Dedifferentiated amniotic fluid mesenchymal stem cell (primary cell): Measurements from ENCODE around the gene SGPP2.
"Not testable (repeated sequence)": the region's sequence is repeated elsewhere in the genome, so short reads cannot be mapped to it uniquely, and the experiment has no call there.

Experiments used
- DNase-seq: peaks from one replicate; pipeline ENCODE4 v3.0.0-alpha.2; 2016; ENCODE audit errors: extremely low spot score

Gene SGPP2

DNA sequence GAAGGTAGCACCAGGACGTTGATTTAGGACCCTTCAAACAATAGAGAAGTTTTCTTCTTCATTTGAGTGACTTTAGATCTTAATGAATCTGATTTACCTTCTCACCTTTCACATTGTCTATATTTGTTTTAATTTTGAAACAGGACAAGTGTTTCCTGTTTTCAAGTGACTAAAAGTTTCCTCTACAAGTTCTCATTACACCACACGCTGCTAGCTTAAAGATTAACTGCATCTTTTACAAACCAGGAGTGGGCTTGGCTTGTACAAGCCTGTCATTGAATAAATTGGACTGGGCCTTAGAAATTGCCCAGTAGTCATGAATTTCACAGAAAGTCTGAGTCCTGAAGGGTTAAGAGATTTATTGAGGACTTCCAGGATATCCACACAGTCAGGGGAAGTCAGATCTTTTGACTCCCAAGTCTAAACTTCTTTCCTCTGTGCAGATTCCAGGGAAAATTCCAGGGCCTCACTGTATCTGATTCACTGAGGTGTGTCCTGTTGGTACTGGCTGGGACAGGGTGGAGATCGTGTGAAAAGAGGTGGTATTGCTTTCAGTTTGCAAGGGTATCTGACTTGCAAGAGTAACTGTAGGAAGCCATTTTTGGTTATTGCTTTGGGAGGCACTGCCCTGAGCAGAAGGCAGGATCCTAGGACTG lies 3.4 kb downstream of the SGPP2 start:
- DNase-seq, result no peak

DNA sequence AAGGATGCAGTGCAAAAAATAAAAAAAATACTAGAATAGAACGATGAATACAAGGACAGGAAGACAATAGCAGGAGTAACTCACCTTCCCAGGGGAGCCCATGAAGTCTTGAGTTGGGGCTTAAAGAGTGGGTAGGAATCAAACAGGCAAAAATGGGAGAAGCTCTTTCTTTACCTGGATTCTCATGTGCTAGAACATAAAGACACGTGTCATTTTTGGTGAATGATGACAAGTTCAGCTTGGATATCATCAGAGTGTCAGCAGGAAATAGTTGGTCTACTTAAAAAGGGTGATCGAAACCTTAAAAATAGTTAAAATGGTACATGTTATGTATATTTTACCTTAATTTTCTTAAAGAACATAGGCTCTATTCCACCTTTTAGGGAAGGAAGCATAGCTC lies 5.7 kb downstream of the SGPP2 start:
- no peak for DNase-seq

- DNase-seq, result no peak
These were observed 6.3 kb downstream of the SGPP2 start for GRCh38 chr2:222430681-222431080.

GRCh38 chr2:222431869-222432268 lies 7.5 kb downstream of the SGPP2 start:
- no peak for DNase-seq

- no peak for DNase-seq
These were observed 9.2 kb downstream of the SGPP2 start for GRCh38 chr2:222433332-222434173.

- no peak for DNase-seq
These were observed 9.9 kb downstream of the SGPP2 start for GRCh38 chr2:222434204-222434603.

DNA sequence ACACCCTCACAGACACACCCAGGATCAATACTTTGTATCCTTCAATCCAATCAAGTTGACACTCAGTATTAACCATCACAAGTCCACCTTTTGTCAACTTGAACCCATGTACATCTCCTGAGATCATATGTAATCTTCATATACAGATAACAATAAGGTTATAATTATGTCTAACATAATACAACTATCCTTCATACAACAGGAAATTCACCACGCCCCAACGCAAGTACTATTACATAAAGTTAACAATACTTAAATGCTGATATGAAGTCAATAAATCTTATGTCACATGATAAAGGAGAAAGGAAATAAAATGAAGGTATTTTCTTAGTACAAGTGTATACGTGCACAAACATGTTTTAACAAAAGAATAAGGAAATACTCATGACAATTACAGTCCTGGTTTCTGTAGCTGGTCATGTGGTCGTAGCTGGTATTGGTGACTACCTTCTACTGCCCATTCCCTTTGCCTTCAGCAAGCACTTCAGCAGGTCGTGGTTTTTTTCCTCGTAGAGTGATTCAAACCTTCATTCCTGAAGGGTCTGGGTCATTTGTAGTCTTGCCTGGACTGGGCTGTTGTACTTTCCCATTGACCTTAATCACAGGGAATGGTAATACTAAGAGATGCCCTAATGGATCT lies 11.2 kb downstream of the SGPP2 start:
- not testable (repeated sequence) for DNase-seq

GRCh38 chr2:222436040-222436413 lies 11.7 kb downstream of the SGPP2 start:
- no peak for DNase-seq

DNA sequence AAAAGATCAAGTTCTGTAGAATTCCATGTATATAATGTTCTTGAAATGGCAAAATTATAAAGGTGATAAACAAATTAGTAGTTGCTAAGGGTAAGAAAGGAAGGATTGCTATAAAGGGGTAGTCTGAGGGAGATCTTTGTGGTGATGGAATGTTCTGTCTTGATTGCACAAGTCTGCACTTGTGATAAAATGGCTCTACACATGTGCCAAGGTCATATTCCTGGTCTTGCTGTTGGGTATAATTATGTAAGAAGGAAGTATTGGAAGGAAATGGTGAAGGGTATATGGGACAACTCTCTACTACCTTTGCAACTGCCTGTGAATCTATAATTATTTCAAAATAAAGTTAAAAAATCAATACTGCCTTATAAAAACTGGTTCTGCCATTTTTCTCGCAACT lies 15.3 kb downstream of the SGPP2 start:
- no peak for DNase-seq

GRCh38 chr2:222440673-222441422 lies 16.5 kb downstream of the SGPP2 start:
- DNase-seq, result peak; percentile 54

GRCh38 chr2:222442665-222443064 lies 18.3 kb downstream of the SGPP2 start:
- DNase-seq, result no peak

DNA sequence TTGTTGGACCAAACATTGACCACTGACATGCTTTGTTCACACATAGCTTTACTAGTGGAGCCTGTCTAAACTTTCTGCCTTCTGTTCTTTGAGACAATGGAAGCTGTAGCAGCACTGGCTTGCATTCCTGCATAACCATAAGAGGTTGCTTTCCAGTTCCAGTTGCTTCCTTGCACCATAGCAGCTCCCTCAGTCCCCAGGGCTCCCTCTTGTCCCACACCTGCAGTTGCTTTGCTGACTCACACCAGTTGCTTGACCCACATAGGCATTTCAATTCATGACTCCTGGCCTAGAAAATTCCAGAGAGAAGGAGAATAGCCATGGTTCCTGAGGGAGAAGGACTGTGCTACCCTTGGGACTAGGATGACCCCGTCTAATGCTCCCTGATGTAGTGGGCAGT lies 20.9 kb downstream of the SGPP2 start:
- DNase-seq, result no peak

GRCh38 chr2:222447131-222447530 lies 22.8 kb downstream of the SGPP2 start:
- no peak for DNase-seq

DNA sequence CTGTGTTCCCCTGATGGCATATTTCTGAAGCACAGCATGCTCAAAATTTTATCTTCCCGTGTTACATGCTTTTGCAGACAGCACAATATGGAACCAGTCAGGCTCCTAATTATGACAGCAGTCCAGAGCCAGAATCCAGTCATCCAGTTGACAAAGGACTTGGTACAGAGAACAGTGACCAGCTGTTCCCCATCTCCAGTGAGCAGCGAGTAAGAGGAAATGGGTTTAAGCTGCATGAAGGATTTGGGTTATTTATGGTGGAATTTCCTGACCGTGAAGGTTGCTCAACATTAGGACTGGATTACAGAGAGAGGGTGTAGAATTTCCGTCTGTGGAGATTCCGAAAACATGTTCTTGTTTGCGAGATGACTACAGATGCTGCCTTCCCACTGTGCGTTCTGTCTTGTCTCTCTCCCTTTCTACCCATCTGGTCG lies 24.4 kb downstream of the SGPP2 start:
- DNase-seq, result peak; percentile 95

DNA sequence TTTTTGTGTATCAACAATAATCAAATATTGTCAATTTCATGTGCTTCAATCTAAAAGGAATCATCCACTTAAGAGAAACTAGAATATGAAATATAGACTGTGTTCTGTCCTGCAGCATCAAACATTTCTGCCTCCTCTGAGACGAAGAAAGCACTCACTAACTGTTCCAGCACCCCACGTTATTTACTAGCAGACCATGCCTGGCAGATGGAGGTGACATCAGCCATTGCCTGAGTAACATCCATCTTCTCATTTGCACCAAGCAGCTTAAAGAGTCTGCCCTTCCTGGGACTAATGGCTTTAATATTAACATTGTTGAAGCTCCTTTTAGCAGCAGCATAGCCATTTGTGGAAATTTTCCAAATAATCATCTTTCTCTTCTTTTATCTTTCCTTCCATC lies 25.7 kb downstream of the SGPP2 start:
- DNase-seq, result no peak

- DNase-seq, result no peak
These were observed 26.9 kb downstream of the SGPP2 start for GRCh38 chr2:222451224-222451674.

GRCh38 chr2:222452422-222452950 lies 28.1 kb downstream of the SGPP2 start:
- DNase-seq, result no peak

- DNase-seq, result no peak
These were observed 32.2 kb downstream of the SGPP2 start for GRCh38 chr2:222456479-222457077.

GRCh38 chr2:222459983-222460382 lies 35.6 kb downstream of the SGPP2 start:
- no peak for DNase-seq

DNA sequence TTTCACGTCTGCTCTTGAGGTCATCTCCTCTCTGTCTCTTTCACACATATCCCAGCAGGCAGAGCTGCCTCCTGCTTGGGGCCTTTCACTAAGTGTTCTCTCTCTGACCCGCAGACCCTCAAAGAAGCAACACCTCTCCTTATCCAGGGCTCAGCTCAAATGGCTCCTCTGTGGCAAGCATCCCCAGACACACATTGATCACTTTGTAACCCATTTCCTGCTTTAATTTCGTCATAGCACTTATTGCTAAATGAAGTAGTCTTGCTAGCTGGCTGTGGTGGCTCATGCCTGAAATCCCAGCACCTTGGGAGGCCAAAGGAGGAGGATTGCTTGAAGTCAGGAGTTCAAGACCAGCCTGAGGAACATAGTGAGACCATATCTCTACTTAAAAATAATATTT lies 41.4 kb downstream of the SGPP2 start:
- DNase-seq, result no peak

DNA sequence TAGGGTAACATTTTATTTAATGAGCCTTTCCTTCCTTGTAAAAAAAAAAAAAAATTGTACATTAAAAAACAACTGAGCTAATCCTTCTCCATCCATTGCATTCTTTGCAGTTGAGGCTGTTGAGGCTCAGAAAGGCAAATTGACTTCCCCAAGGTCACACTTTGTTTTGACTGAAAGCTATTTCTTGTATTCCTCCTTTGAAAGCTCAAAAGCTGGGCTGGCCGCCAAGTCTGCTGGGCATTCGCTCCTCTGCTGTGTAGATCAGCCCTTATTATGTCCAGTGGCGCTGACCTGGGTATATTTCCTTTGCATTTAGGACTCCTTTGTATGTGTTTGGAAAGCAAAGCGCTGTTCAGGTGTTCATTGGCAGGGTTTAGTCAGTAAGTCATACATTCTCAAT lies 44.0 kb downstream of the SGPP2 start:
- DNase-seq, result no peak
